HepG2 (cell line): ENCODE data around the gene VASN. TPM values are rescaled to one million over a fixed set of nuclear protein-coding genes. Genes with fewer than 3 reads are reported as not detected.

ENCODE experiments used
- HMGXB4 ChIP-seq, 2 experiments: sonication (generic) in 1 of 2; formaldehyde crosslinking in 1 of 2; IDR thresholded peaks; 2 replicates each; pipeline versions ENCODE4 v1.4.0 to v1.6.1; 2018 to 2020; ENCODE audit warnings: missing genetic modification reagents in 2 of 2, borderline replicate concordance in 1 of 2, low read depth in 1 of 2, mild to moderate bottlenecking in 1 of 2, missing biosample characterization in 1 of 2
- IKZF5 ChIP-seq: IDR thresholded peaks from 2 replicates; pipeline ENCODE4 v1.6.1; 2018; ENCODE audit warnings: missing genetic modification reagents, mild to moderate bottlenecking, missing compliant biosample characterization
- KDM4B ChIP-seq: sonication (generic); formaldehyde crosslinking; IDR thresholded peaks from 2 replicates; pipeline ENCODE4 v1.4.0; 2020; ENCODE audit warnings: missing genetic modification reagents
- KIAA2018 ChIP-seq: sonication (generic); formaldehyde crosslinking; IDR thresholded peaks from 2 replicates; pipeline ENCODE4 v1.5.0; 2020; ENCODE audit warnings: mild to moderate bottlenecking, missing genetic modification reagents, borderline replicate concordance
- ZHX2 ChIP-seq, 2 experiments: sonication (generic) in 1 of 2; formaldehyde crosslinking in 1 of 2; IDR thresholded peaks; 2 replicates each; pipeline versions ENCODE4 v1.6.1 to v1.9.0; 2014 to 2022; ENCODE audit warnings: antibody characterized with exemption in 1 of 2, borderline replicate concordance in 1 of 2, inconsistent platforms in 1 of 2, low read depth in 1 of 2, missing genetic modification reagents in 1 of 2
- ZNF225 ChIP-seq: sonication (generic); formaldehyde crosslinking; IDR thresholded peaks from 2 replicates; pipeline ENCODE4 v1.4.0; 2020; ENCODE audit warnings: mild to moderate bottlenecking, missing genetic modification reagents
- ZNF430 ChIP-seq: sonication (generic); formaldehyde crosslinking; IDR thresholded peaks from 2 replicates; pipeline ENCODE4 v1.9.0; 2021; ENCODE audit warnings: mild to moderate bottlenecking, missing genetic modification reagents
- ZNF567 ChIP-seq: sonication (generic); formaldehyde crosslinking; IDR thresholded peaks from 2 replicates; pipeline ENCODE4 v1.8.1; 2023; ENCODE audit warnings: mild to moderate bottlenecking, missing genetic modification reagents, borderline replicate concordance
- polyA plus RNA-seq, 8 experiments: library from polyadenylated mRNA; depleted of rRNA in 3 of 8; stranded (reverse) in 7 of 8; unstranded in 1 of 8; fragments of >200 nt; fragmentation: Illumina TruSeq in 4 of 8; extraction: Trizol in 4 of 8; gene quantifications; 2 replicates each; pipeline versions ENCODE4 v1.2.1 to v1.2.3, GENCODE V29; 2011 to 2016; ENCODE audit warnings: low read depth in 4 of 8, missing spikeins in 1 of 8, mixed read lengths in 1 of 8; ENCODE audit not compliant: insufficient read depth in 1 of 8
- total RNA-seq, 5 experiments: library from RNA; depleted of rRNA; stranded (reverse); fragments of >200 nt; fragmentation: Illumina TruSeq; extraction: Trizol; gene quantifications; 2 replicates each; pipeline ENCODE4 v1.2.3, GENCODE V29; 2016; ENCODE audit warnings: low read depth in 1 of 5

Gene VASN
- total and polyA plus RNA-seq, 2 of the 13 experiments (the other 11 are each of a cell fraction or from before 2014, with no cell fraction given) = 8.4 to 18.2 TPM

GRCh38 chr16:4358831-4359561, 12.7 kb upstream of the VASN start (continued):
- TF ChIP-seq ZHX2 (IDR thresholded peaks at IDR 0.05; ENCODE audit: low read depth) = no peak
- TF ChIP-seq ZHX2 (CRISPR knock-in tag; IDR thresholded peaks at IDR 0.05; ENCODE audit: borderline replicate concordance) = no peak
- peak; percentile 51; the same call in 1 of the 2 replicates for TF ChIP-seq IKZF5 (CRISPR knock-in tag)
- TF ChIP-seq KIAA2018 (CRISPR knock-in tag) = no peak
- peak; percentile 69; the same call in 1 of the 2 replicates for TF ChIP-seq ZNF567 (CRISPR knock-in tag)
- TF ChIP-seq ZNF430 (CRISPR knock-in tag) = no peak
- peak in 1 of 2 experiments; percentile 61; a peak in 2 of 4 replicates for TF ChIP-seq HMGXB4 (CRISPR knock-in tag; IDR thresholded peaks at IDR 0.05; ENCODE audit: borderline replicate concordance in 1 of 2, low read depth in 1 of 2)
- TF ChIP-seq ZNF225 (CRISPR knock-in tag) = peak; percentile 65; the same call in 1 of the 2 replicates
- TF ChIP-seq KDM4B (CRISPR knock-in tag) = 0 out of 2 replicates have a peak, but pooled peaks have one; percentile 25
